LHCN-M2 (cell line): ENCODE data around the gene LAMA5. TPM values are rescaled to one million over a fixed set of nuclear protein-coding genes. Genes with fewer than 3 reads are reported as not detected.

ENCODE experiments used
- DNase-seq: peaks from one replicate; pipeline ENCODE4 v3.0.0-alpha.2; 2012; ENCODE audit warnings: low read depth
- polyA plus RNA-seq: library from polyadenylated mRNA; unstranded; fragments of >200 nt; gene quantifications from one replicate; pipeline ENCODE4 v1.2.1, GENCODE V29; 2012; ENCODE audit warnings: missing spikeins
- total RNA-seq: library from RNA; depleted of rRNA; stranded (reverse); fragments of >200 nt; gene quantifications from 2 replicates; pipeline ENCODE4 v1.2.3, GENCODE V29; 2014; rRNA removed

Gene LAMA5
- total RNA-seq, result 7.2 and 29.2 TPM in 2 replicates
- polyA plus RNA-seq, result 1.5 TPM

- no peak for DNase-seq
Measured at GRCh38 chr20:62367136-62367632, at the start of gene LAMA5. LAMA5 (minus strand) TSS chr20:62367312; CDS start chr20:62367245, 67 bp downstream.

GRCh38 chr20:62415354-62416111 lies 48.4 kb upstream of the LAMA5 start:
- DNase-seq, result no peak

- DNase-seq, result no peak
Measured at GRCh38 chr20:62413896-62414481, 46.9 kb upstream of the LAMA5 start.

GRCh38 chr20:62413025-62413570 lies 46.0 kb upstream of the LAMA5 start:
- DNase-seq, result no peak

- no peak for DNase-seq
Measured at GRCh38 chr20:62412194-62413024, 45.3 kb upstream of the LAMA5 start.

- DNase-seq, result no peak
Measured at GRCh38 chr20:62411479-62412193, 44.5 kb upstream of the LAMA5 start.

GRCh38 chr20:62410746-62411478 lies 43.8 kb upstream of the LAMA5 start:
- DNase-seq, result no peak

- no peak for DNase-seq
Measured at GRCh38 chr20:62409931-62410745, 43.0 kb upstream of the LAMA5 start.

GRCh38 chr20:62409086-62409853 lies 42.2 kb upstream of the LAMA5 start:
- DNase-seq, result no peak

GRCh38 chr20:62408640-62409039 lies 41.5 kb upstream of the LAMA5 start:
- DNase-seq, result no peak

GRCh38 chr20:62408055-62408454 lies 40.9 kb upstream of the LAMA5 start:
- no peak for DNase-seq

GRCh38 chr20:62407221-62407992 lies 40.3 kb upstream of the LAMA5 start, which contains the start of gene CABLES2:
CABLES2 (minus strand) TSS chr20:62407285; CDS start chr20:62407276, 9 bp downstream.
- peak; percentile 90 for DNase-seq

- DNase-seq, result no peak
Measured at GRCh38 chr20:62406635-62407176, 39.6 kb upstream of the LAMA5 start.

GRCh38 chr20:62405981-62406513 lies 38.9 kb upstream of the LAMA5 start:
- DNase-seq, result no peak

- peak; percentile 58 for DNase-seq
Measured at GRCh38 chr20:62405108-62405980, 38.2 kb upstream of the LAMA5 start.

- no peak for DNase-seq
Measured at GRCh38 chr20:62404761-62405107, 37.6 kb upstream of the LAMA5 start.
